ENCODE measurements around the gene FGF18. TPM values are rescaled to one million over a fixed set of nuclear protein-coding genes. Genes with fewer than 3 reads are reported as not detected.
A peak's percentile ranks its signal among the peaks of the same experiment; 100 is the strongest.

FGF18 gene
- total and polyA plus RNA-seq, 7 donors, result 0.14 to 0.66 (median 0.28) TPM

- H3K9me3 ChIP-seq, result no peaks in the 10 kb centered on the region
- DNase-seq (no peak), ATAC-seq (no peak)
- no peak overlapping the region for H3K27ac ChIP-seq
- peaks cover 0 to 4% (median 0%) of the 10 kb centered on the region in 3 donors for H3K27me3 ChIP-seq (ENCODE audit: insufficient read depth in 3 of 3, low read length in 2 of 3)
- no peak overlapping the region for H3K4me3 ChIP-seq
- TF ChIP-seq, protein P1, sequence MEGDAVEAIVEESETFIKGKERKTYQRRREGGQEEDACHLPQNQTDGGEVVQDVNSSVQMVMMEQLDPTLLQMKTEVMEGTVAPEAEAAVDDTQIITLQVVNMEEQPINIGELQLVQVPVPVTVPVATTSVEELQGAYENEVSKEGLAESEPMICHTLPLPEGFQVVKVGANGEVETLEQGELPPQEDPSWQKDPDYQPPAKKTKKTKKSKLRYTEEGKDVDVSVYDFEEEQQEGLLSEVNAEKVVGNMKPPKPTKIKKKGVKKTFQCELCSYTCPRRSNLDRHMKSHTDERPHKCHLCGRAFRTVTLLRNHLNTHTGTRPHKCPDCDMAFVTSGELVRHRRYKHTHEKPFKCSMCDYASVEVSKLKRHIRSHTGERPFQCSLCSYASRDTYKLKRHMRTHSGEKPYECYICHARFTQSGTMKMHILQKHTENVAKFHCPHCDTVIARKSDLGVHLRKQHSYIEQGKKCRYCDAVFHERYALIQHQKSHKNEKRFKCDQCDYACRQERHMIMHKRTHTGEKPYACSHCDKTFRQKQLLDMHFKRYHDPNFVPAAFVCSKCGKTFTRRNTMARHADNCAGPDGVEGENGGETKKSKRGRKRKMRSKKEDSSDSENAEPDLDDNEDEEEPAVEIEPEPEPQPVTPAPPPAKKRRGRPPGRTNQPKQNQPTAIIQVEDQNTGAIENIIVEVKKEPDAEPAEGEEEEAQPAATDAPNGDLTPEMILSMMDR (IDR thresholded peaks at IDR 0.05), result no peak
- H3K36me3 ChIP-seq (ENCODE audit: insufficient read depth in 1 of 2, low read depth in 1 of 2), result no peaks in the 10 kb centered on the region
- no peaks in the 10 kb centered on the region for H3K4me1 ChIP-seq
- 83 to 89% (median 84%) methylated on average over 12 to 13 of the region's 13 CpGs for WGBS, 3 donors
- intact Hi-C loops (cut with DNase I), result no loop called here
Observed at GRCh38 chr5:171488876-171489275, 69.4 kb downstream of the FGF18 start.

GRCh38 chr5:171492781-171493180, 73.3 kb downstream of the FGF18 start:
- H3K9me3 ChIP-seq, result no peaks in the 10 kb centered on the region
- no peaks in the 10 kb centered on the region for H3K27me3 ChIP-seq (ENCODE audit: insufficient read depth in 3 of 3, low read length in 2 of 3)
- DNase-seq, result no peak
- H3K4me3 ChIP-seq, result no peak overlapping the region
- H3K4me1 ChIP-seq, result peaks cover 11% of the 10 kb centered on the region
- H3K27ac ChIP-seq, result no peak overlapping the region
- WGBS, 3 donors, result 49 to 67% (median 60%) methylated on average over 10 of the region's 10 CpGs
- intact Hi-C loops (cut with DNase I), result no loop called here
- no peaks in the 10 kb centered on the region for H3K36me3 ChIP-seq (ENCODE audit: insufficient read depth in 1 of 2, low read depth in 1 of 2)
- TF ChIP-seq, protein P1 (IDR thresholded peaks at IDR 0.05), result no peak
- no peak for ATAC-seq

GRCh38 chr5:171493646-171494393, 74.4 kb downstream of the FGF18 start:
- DNase-seq (no peak), ATAC-seq (no peak)
- Histone ChIP-seq H3K27me3 (ENCODE audit: insufficient read depth in 3 of 3, low read length in 2 of 3) (no peaks in the 10 kb centered on the region), H3K4me3 (no peak overlapping the region), H3K36me3 (ENCODE audit: insufficient read depth in 1 of 2, low read depth in 1 of 2) (no peaks in the 10 kb centered on the region), H3K27ac (peak overlapping the region; percentile 78), H3K9me3 (no peaks in the 10 kb centered on the region), H3K4me1 (peaks cover 11% of the 10 kb centered on the region)
- WGBS, 3 donors, result 78 to 82% (median 80%) methylated on average over 14 of the region's 14 CpGs
- intact Hi-C loops (cut with DNase I), result no loop called here
- TF ChIP-seq, protein P1 (IDR thresholded peaks at IDR 0.05), result no peak

DNA sequence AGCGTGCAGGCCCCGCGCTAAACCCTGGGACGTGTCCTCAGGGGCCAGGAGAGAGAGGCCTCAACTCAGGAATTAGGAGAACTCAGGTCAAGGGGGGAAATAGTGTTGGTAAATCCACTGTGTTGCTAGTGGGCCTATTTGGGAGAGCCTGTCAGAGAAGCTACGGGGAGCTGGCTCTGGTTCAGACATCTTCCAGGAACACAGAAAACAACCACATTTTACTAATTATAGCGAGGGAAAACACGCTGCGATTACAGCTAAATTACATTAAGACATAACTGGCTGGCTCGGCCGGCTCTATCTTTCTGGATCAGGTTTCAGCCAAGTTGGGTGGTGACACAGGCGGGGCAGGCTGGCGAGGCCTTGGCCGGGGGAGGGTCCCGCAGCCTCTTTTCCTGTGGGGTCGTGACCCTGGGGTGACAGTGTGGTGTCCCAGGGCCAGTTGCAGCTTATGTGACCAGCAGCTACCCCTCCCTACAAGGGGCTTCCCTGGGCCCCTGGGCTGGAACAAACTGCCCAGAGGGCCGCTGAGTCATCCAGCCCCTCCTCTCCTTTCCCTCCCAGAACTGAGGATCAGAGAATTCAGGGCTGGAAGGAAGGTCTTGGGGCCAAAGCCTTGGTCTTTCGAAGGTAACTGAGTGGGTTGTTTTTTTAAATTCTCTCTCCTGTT, 75.1 kb downstream of the FGF18 start:
- Histone ChIP-seq H3K36me3 (ENCODE audit: insufficient read depth in 1 of 2, low read depth in 1 of 2) (no peaks in the 10 kb centered on the region), H3K4me3 (peak overlapping the region; percentile 37), H3K27me3 (ENCODE audit: insufficient read depth in 3 of 3, low read length in 2 of 3) (no peaks in the 10 kb centered on the region), H3K4me1 (peaks cover 11% of the 10 kb centered on the region), H3K9me3 (no peaks in the 10 kb centered on the region), H3K27ac (peak overlapping the region; percentile 78)
- 11 to 19% (median 15%) methylated on average over 17 of the region's 17 CpGs for WGBS, 3 donors
- ATAC-seq (peak; percentile 67 to 83 (median 72)), DNase-seq (peak; percentile 71 to 74)
- TF ChIP-seq, protein P1 (IDR thresholded peaks at IDR 0.05), result no peak
- intact Hi-C loops (cut with DNase I), result no loop called here

Measured in psoas muscle (tissue), 8 donors.